T-helper 2 cell treated with Interferon-gamma antibody and Interleukin-4, amounts not matched to agents 100 ng/mL and 5 ng/mL, for 36 hours (primary cell): ENCODE data around the gene SENP8. TPM values are rescaled to one million over a fixed set of nuclear protein-coding genes. Genes with fewer than 3 reads are reported as not detected.
"Not testable (repeated sequence)": the region's sequence is repeated elsewhere in the genome, so short reads cannot be mapped to it uniquely, and the experiment has no call there.

Experiments
- intact Hi-C: fragments of 100-400 bp; cut with micrococcal nuclease; formaldehyde crosslinking; loops from one replicate; pipeline ENCODE4 v1.15.1; 2023
- total RNA-seq: library from RNA; stranded (reverse); gene quantifications from 2 replicates; pipeline ENCODE4 v1.2.3, GENCODE V29; 2022

Gene SENP8
- total RNA-seq, 1 donor from 2014 or later = 1.3 TPM

DNA sequence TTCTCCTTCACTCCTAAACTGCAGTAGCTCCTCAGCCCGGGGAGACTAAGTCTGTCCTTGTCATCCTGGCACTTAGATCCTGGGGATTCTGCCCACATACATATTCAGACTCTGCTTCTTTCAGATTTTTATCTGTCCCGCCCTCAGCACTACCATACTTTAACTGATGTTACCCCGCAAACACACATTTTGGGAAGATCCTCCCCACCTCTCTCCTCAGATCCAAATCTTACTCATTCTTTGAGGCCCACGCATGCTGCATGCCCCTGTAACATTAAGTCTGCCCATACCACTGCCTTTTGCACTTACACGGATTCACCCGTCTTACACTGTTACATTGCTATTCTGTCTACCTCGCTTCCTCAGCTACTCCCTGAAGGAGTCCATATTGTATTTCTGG lies 36.1 kb downstream of the SENP8 start:
- intact Hi-C loops = no loop called here

DNA sequence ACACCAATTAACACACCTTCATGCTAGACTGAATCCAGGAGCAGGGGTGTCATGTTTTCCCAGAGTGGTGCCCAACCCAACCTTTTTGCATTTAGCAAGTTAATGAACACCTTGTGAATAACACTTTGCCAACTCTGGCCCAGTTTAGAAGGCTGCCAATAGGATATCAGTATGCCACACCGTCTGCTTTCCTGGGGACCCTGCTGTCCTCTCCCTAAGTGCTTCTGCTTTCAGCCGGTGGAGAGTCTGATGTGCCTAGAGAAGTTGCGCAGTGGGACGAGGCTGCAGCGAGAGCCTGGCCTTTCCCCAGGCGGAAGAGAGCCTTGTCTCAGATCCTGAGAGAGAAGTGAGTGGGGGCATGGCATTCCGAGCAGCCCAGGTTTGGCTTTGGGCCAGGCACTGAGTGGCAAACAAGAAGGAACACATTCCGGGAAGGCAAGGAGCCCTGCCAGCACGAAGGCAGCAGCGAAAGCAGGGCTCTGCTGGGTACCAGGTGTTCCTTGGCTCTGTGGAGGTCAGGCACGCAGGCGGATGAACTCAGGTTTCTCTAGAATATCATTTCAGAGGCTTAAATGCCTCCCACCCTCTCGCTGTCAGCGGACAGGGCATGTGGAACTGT lies 36.9 kb downstream of the SENP8 start:
- intact Hi-C loops = loop anchor here (5.0 kb wide), 1 partner anchor 353 kb away; no protein-coding TSS in a partner anchor

DNA sequence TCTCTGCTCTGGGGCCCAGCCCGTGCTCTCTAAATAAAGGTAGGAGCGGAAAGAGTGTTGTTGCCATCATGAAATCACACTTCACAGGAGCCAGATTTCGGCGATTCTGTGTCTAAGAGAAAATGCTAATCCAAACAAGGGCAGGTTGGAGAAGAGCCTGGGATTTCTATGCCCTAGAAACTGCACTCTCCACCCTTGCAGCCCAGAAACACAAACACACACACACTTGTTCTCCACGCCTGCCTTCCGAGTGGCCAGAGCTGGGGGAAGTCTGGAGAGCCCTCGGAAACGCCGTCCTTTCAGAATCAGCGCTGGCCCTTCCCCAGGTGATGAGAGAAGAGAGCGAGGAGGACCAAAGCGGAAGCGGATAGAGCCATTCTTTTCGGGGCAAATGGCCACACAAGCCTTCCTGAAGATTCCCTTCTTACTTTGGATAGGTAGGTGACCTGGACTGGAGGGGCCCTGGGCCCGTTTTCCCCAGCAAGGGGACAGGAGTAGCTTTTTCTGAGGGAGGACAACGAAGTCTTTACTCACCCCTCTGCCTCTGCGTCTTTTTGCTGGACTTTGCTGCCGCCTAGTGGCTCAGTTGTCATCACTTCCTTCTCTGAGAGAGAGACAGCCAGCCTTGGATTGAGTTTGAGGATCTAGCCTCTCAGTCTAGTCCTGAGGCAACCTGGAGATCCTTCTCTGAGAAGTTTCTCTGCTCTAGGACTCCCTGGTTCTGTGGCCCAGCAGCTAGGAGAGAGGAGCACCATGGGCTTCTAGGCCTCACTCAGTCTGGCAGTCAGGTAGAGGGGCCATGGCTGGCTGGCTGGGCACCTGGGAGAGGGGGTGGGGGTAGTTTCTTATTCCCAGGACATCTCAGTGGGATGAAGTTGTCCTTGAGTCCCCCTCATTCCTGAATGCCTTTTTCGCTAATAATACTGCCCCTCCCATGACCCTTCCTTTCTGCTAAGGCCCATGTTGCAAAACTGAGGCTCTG lies 37.7 kb downstream of the SENP8 start:
- intact Hi-C loops = loop anchor here (1.0 to 5.0 kb wide), 3 partner anchors 354 to 411 kb away; no protein-coding TSS in a partner anchor

DNA sequence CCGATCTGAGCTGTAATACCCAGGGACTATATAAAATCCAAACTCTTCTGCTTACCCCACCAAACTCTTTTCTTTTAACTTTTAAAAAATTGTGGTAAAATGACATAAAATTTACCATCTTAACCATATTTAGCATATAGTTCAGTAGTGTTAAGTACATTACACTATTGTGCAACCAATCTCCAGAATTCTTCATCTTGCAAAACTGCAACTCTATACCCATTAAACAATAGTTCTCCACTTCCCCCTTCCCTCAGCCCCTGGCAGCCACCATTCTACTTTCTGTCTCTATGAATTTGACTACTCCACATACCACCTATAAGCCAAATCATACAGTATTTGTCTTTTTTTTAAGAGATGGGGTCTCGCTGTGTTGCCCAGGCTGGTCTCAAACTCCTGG lies 38.7 kb downstream of the SENP8 start:
- intact Hi-C loops = loop anchor here (1.0 to 5.0 kb wide), 3 partner anchors 355 to 412 kb away; no protein-coding TSS in a partner anchor

DNA sequence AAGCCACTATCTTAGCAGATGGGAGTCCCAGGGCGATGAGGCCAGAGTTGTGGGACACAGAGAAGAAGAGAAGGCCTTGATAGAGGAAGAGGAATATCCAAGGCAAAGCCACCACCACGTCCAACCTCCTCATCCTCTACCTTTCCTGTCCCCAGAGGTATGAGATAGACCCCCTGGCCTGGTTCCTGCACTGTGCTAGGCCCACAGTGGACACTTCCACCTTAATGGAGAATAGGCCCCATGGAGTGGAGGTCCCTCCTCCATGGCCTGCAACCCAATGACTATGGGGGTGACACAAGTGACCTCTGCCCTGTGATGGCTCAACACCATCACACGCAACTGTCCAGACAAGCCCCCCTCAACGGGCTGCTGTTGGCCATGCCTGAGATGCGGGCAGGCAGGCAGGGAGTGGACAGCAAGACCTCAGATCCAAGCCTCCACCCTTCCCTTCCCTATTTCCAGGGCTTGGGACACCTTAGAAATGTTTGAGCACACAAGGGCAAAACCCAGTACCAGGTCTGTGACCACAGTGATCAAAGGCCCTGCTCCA lies 42.6 kb downstream of the SENP8 start:
- intact Hi-C loops = no loop called here

DNA sequence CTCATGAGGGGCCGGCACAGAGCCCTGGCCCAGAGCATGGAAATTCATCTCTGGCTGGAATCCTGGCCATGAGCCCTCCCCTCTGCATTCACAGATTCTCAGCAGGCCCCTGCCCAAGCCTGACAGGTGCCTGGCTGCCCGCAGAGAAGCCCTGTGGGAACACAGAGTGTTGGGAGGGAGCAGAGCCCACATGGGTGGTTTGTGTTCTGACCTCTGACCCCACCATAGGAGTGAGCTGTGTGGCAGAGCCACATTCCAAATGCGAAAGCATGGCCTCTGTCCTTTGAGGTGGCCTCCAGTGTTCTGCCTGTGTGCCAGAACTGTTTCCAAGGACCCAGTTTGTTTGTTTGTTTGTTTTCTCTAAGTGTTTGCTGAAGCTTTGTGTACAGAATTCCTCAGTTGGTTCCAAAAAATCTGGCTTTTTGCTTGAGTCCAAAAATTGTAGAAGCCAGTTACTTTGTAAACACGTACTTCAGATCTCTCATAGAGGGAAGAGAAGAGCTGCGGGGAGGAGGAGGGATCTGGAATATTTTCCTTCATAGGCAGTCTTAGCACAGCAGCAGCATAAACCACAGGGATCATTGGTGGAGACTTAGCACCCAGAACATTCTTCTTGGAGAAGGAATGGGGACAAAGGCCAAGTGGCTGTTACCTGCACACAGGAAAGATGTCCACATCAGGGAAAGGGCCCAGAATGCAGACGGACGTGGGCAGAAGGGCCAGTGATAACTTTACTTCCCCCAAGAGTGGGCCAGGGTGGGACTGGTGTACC lies 43.3 kb downstream of the SENP8 start:
- intact Hi-C loops = no loop called here

DNA sequence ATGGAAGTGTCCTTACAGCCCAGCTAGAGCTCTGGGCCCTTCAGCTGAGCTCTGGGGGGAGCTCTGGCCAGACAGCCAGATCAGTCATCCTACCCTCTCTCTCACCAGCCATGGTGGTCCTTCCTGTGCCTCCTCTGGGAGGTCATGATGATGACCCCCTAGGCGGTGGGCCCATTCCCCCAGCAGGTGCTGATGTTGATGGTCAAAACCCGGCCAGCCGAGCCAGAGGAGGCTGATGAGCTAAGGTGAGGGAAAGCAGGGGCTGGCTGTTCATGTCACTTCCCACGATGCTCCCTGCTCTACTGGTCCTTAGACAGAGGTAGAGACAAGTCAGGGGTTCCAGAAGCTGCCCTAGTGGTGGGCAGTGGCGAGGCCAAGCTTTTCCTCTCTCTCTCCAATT lies 44.4 kb downstream of the SENP8 start:
- intact Hi-C loops = no loop called here

DNA sequence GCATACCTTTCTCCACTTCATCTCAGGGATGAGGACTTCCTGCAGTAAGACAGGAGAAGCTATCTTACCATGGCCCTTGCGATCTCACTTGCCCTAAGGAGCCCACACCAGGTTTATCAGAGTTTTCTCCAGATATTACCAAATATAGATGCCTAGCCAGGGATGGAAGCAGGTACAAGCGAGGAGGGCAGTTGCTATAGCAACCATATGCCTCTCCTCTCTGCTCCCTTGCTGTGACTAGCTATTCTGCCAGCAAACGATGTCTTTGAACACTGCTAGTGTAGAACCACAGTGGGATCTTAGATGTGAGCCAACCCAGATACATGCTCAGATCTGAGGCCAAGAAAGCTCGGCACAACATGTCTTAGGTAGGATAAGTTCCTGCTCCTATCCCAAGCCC lies 45.5 kb downstream of the SENP8 start:
- intact Hi-C loops = no loop called here

DNA sequence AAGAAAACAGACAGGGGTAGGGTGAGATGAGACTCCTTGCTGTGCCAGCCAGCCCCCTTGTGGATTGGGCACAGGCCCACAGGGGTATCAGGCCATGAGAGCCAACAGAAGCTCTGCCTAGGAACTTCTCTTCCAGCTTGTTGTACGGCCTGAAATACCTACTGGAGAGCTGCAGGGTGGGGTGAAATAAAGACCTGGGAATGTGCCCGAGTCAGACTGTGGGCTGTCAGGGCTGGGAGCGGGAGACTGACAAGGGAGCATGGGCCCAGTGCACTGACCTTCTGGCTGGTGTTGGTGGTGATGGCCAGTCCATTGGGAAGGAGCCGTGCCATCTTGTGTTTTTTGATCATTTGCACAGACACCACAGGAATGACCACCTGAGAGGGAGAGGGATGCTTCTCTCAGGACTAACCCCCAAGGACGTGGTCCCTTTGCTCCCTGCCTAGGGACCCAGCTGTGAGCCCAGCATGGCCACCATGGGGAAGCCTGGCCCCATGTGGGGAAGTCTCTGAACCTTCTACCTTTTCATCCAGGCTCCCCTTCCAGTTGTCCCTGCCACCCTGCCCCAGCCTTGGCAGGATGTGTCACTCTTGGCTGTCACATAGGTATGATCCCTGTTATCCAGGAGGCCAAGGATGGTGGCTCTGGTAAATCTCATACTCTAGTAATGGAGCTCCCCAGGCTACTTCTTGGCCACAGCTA lies 48.7 kb downstream of the SENP8 start:
- intact Hi-C loops = no loop called here

DNA sequence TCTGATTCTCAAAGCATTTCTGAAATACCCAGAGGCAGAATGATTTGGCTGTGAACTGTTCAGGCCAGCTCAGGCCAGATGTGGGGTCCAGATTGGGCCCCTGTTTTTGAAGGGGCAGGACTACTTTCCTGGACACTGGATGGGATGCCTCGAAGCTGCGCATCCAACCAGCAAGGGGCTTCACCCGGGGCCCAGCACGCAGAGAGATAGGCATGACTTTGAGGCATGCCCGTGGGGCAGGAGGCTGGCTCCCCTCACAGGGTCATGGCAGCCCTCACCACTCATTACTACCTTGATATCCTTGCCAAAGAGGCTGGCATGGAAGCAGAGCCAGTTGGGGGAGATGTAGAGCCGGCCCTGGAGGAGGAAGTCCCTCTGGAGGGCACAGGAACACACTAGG lies 49.2 kb downstream of the SENP8 start:
- intact Hi-C loops = no loop called here

DNA sequence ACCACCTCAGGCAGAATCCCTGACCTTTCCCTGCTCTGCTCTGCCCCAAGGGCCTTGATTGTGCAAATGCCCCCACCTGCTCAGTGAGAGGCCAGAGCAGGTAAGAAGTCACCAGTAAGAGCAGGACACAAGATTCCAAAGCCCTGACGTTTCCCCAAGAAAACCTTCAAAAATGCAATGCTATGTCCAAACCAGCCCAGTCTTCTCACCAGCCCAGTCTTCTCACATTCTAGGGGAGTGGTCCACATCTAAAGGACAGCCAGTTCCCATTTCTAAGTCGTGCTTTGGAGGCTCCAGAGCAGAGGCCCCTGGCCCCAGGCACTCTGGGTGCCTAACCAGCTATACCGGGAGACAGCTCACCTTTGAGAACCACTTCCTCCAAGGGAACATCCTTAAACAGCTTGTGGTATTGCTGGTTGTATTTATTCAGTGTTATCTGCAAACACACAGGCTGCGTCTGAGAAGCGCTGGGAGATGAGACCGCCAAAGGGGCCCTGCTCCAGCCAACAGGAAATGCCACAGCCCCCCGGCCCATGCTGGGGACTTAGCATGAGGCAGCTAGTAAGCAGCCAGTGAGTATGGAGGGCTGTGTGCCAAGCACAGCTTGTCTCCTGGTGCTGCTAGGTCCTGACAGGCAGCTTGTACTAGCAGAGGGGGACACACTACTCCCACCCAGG lies 50.1 kb downstream of the SENP8 start:
- intact Hi-C loops = no loop called here

DNA sequence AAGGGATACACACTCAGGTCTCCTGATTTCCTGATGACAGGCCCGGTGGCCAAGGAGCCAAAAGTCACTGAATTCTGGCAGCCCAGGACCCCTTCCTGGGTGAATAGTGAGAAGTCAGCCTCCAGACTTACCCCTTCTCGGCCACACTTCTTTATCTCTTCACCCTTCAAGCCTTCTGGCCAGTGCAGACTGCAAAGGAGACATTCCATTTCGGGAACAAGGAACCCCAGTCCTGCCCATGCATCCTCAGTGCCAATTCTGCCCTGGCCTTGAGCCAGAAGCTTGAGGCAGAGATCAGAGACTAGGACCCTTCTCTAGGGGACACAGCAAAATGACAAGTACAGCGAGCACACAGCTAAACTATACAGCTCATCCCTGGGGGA lies 50.6 kb downstream of the SENP8 start:
- intact Hi-C loops = no loop called here

DNA sequence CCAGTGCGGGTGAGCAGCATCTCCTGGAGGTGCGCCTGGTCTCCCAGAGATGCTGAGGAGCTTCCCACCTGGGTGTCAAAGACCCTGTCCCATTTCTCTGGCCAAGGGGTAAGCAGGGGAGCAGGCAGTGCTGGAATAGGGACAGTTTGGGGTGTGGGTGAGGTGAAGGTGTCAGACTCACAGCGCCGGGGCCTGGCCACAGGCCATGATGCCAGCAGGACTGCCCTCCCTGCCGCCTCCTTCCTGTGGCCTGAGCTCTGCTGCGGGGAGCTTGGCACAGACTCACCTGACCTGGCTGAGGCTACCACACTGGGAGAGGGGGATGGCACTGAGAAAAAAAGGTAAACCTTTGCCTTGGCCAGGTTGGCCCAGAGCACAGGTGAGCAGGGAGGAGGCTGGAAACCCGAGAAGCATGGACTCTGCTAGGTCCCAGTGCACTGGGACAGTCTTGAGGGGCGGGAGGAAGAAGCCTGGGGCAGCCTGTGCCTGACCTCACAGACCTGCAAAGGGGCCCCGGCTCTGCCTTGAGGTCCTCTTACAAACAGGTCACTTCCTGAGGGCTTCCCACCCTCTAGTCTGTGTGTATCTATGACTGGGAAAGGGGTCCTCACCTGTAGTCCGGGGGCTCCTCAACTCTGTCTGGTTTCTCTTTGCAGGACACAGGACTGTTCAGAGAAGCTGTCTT lies 51.2 kb downstream of the SENP8 start:
- intact Hi-C loops = no loop called here

DNA sequence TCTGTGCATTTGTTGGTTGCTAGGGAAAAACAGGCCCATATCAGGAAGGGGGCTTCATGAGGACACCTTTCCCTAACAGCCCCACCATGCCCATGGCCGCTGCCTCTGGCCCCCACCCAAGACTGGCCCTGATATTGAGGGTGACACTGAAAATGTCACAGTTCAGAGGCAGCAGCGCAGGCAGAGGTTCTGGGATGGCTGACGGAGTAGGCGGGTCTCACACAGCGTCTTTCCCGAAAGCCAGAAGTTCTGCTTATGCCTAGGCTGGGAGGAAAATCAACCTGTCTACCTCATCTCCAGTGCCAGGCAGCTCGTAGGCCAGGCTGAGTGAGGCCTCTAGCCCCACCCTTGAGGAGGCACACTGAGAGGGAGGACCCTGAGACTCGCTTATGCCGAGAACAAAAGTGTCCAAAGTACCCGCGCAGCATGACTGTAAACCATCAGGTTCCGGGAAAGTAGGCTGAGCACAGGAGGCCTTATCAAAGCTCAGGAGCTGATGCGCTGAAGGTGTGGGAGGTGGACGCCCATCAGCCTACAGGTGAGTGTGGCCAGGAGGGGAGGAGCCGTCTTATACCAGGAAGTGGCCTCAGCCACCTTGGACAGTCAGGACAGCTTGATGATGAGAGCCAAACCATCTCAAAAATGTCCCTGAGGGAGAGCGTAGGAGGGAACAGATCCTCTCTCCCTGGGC lies 51.9 kb downstream of the SENP8 start:
- intact Hi-C loops = no loop called here

DNA sequence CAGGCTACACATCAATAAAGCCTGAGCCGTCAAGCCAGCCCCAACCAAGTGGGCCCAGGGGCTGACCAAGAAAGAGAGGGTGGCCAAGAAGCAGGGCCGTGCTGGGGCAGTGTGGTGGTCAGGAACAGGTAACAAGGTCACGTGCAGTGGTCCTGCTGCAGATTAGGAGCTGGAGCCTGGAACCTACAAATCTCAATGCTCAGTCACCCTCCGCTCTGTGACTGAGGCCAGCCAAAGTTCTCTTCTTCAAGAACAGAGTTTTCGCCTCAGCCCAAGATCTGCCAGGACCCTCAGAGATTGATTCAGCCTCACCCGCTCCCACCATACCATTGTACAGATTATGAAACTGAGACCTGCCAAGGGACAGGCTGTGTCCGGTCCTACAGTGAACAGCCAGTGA lies 52.5 kb downstream of the SENP8 start:
- intact Hi-C loops = no loop called here

DNA sequence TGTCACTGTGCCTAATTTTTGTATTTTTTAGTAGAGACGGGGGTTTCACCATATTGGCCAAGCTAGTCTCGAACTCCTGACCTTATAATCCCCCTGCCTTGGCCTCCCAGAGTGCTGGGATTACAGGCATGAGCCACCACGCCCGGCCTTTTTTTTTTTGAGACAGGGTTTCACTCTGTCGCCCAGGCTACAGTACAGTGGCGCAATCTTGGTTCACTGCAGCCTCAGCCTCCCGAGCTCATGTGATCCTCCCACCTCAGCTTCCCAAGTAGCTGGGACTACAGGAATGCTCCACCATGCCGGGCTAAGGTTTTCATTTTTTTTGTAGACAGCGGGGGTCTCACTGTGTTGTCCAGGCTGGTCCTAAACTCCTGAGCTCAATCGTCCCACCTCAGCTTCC lies 53.8 kb downstream of the SENP8 start:
- intact Hi-C loops = not testable (repeated sequence)

DNA sequence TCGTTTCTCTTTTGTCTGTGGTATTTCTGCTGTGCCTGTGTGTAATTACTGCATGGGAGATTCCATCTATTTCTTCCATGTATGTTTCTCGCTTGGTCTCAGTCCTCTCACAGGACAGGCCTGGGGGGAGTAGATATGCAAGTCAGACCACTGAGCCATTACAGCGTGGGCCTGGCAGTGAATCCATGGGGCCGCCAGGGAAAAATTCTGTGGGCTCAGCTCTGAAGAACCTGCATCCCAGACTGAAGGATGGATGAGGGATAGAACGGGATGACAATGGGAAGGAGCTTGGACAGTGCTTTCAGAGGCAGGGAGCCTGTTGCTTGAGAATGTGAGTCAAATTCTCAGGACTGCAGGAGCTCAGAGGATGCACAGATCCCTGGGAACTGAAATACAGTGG lies 54.6 kb downstream of the SENP8 start:
- intact Hi-C loops = no loop called here

DNA sequence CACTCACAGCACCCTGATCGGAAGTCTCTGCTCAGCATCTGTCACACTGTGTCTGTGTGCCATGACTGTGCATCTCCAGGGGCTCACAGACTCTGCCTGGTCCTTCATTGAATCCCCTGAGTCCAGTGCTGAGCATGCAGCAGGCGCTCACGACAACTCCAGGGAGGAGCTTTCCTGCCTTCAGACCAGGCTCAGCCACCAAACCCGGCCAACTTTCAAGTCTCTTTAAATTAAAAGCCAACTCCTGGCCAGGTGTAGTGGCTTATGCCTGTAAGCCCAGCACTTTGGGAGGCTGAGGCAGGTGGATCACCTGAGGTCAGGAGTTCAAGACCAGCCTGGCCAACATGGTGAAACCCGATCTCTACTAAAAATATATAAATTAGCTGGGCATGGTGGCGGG lies 55.2 kb downstream of the SENP8 start:
- intact Hi-C loops = no loop called here
